BJ (cell line): Measurements from ENCODE around the gene GTF2H1. TPM values are rescaled to one million over a fixed set of nuclear protein-coding genes. Genes with fewer than 3 reads are reported as not detected.
"Not testable (repeated sequence)": the region's sequence is repeated elsewhere in the genome, so short reads cannot be mapped to it uniquely, and the experiment has no call there.

ENCODE experiments used
- CTCF ChIA-PET: fragments of 350-600 bp; formaldehyde crosslinking; extraction: SDS; loops from one replicate; lab custom pipeline; 2021; ENCODE audit warnings: antibody characterized with exemption, inconsistent platforms; lab: Yijun Ruan, JAX
- POLR2A ChIA-PET: fragments of 300-600 bp; sonication (Branson Sonifier 250); formaldehyde crosslinking; extraction: SDS; loops from one replicate; lab custom pipeline; 2021; ENCODE audit warnings: antibody characterized with exemption; lab: Charles Lee
- DNase-seq: peaks from one replicate; pipeline ENCODE4 v3.0.0-alpha.2; 2011; ENCODE audit warnings: low read depth
- H3K27me3 ChIP-seq: 2 replicates; pipeline ENCODE4 v1.6.0; 2011; ENCODE audit warnings: low read length; ENCODE audit not compliant: control insufficient read depth, insufficient read depth
- H3K36me3 ChIP-seq: 2 replicates; pipeline ENCODE4 v1.5.1; 2011; ENCODE audit warnings: low read length; ENCODE audit not compliant: control insufficient read depth, insufficient read depth
- H3K4me3 ChIP-seq: 2 replicates; pipeline ENCODE4 v1.5.1; 2011; ENCODE audit warnings: low read depth, mild to moderate bottlenecking, control low read depth, low read length
- polyA plus RNA-seq: library from polyadenylated mRNA; depleted of rRNA; stranded (reverse); fragments of >200 nt; gene quantifications from 2 replicates; pipeline ENCODE4 v1.2.3, GENCODE V29; 2011
- TF ChIP-seq, protein P1 (sequence below): IDR thresholded peaks from 2 replicates; pipeline ENCODE4 v1.5.1; 2011; ENCODE audit warnings: low read depth, mild to moderate bottlenecking, control low read depth, inconsistent platforms, low read length, moderate library complexity; ENCODE audit not compliant: insufficient read depth

The GTF2H1 gene
- polyA plus RNA-seq, 1 experiment = 24.9 TPM

DNA sequence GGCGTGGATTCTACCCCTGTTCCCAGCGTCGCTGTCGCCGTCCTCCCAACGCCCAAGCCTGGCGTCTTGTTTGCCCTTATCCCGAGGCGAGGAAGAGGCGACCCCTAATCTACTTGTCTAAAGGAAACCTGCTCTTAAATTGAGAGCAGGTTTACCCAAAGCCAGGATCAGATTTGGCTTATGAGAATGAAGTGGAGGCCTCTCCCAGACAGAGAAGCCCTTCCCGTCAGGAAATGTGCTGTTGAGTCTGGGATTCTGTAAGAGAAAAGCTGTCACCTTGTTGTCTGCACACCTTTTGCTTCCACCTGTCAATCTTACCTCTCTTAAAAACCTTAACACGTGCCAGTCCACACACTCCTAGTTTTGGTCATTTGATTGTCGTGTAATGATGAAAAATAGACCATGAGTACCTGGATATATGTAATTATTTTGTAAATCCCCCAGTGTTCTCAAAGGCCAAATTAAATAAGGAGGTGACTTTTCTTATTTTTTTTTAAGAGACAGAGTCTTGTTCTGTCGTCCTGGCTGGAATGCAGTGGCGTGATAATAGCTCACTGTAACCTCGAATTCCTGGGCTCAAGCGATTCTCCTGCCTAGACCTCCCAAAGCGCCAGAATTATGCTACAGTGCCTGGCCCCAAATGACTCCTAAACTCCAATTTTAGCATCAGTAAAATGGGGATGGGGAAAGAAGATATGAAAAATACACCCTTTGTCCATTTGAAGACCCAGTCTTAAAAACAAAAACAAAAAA lies 627 bp downstream of the GTF2H1 start:
- TF ChIP-seq, protein P1, sequence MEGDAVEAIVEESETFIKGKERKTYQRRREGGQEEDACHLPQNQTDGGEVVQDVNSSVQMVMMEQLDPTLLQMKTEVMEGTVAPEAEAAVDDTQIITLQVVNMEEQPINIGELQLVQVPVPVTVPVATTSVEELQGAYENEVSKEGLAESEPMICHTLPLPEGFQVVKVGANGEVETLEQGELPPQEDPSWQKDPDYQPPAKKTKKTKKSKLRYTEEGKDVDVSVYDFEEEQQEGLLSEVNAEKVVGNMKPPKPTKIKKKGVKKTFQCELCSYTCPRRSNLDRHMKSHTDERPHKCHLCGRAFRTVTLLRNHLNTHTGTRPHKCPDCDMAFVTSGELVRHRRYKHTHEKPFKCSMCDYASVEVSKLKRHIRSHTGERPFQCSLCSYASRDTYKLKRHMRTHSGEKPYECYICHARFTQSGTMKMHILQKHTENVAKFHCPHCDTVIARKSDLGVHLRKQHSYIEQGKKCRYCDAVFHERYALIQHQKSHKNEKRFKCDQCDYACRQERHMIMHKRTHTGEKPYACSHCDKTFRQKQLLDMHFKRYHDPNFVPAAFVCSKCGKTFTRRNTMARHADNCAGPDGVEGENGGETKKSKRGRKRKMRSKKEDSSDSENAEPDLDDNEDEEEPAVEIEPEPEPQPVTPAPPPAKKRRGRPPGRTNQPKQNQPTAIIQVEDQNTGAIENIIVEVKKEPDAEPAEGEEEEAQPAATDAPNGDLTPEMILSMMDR = no peak
- POLR2A ChIA-PET = interaction anchor here (0.8 to 1.1 kb wide), 2 partner anchors 61 to 71 kb away, joined by 4 to 5 read pairs; partner anchors contain the start of gene LDHA
- CTCF ChIA-PET = no interaction called here
- Histone ChIP-seq H3K36me3 (peaks cover 4% of the 10 kb centered on the region), H3K27me3 (no peaks in the 10 kb centered on the region), H3K4me3 (peak overlapping the region; percentile 65)
- DNase-seq = no peak

DNA sequence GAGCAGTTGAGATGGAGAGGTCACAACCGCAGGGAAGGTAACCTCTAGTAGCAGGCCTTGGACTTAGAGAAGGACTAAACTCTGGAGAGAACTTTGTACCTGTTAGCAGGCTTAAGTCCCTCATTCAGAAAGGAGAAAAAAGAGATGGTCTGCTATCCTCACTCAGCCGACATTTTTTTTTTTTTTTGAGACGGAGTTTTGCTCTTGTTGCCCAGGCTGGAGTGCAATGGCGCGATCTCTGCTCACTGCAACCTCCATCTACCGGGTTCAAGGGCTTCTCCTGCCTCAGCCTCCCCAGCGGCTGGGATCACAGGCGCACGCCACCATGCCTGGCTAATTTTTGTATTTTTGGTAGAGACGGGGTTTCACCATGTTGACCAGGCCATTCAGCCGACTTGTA lies 1.5 kb downstream of the GTF2H1 start:
- CTCF ChIA-PET, POLR2A ChIA-PET, H3K36me3 ChIP-seq, DNase-seq, H3K4me3 ChIP-seq, H3K27me3 ChIP-seq: not testable (repeated sequence)

DNA sequence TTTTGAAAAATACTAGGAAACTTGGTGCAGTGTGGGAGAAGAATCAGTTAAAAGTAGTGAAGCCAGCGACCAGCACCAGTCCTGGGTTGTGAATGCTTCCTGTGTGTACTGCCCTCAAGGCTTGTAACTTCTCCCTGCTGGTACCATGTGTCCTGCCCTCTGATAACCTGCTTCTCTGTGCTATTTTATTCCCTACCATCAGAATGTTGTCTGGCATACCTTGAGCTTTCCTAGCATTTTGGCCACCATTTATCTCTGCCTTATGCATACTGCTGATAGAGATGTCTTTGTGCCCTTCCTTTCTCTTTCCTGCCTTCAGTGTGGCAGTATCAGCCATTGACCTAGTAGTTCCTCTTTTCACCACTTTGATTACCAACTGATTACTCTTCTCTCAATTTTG lies 2.0 kb downstream of the GTF2H1 start:
- TF ChIP-seq, protein P1 = no peak
- ChIA-PET POLR2A (no interaction called here), CTCF (no interaction called here)
- no peak overlapping the region for H3K4me3 ChIP-seq
- H3K36me3 ChIP-seq = peaks cover 4% of the 10 kb centered on the region
- no peak for DNase-seq
- H3K27me3 ChIP-seq = no peaks in the 10 kb centered on the region

DNA sequence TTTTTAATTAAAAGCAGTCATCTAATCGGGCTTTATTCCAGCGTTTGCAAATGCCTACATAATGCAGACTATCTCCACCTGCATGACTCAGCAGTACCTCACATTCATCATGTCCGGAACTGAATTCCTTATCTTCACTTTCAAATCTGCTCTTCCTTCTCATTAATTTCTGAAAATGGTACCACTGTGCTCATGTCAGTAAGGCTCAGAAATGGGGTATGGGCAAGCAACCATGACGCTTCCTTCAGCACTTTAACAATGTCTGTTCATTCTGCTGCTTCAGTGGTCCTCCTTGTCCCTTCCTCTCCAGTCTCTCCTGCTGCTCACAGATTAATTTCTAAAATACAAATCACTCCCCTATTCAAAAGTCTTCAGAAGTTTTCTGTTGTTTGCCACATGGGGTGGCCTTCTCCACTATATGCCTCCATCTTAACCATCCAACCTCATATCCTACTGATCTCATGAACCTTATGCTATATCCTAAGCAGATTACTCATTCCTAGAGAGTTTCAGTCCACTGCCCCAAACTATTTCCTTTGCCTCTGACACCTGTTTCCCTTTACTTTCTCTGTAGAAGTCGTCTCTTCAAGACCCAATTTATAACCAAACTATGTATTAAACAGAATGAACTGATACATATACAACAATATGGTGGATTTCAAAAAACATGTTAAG lies 7.0 kb downstream of the GTF2H1 start:
- Histone ChIP-seq H3K27me3 (no peaks in the 10 kb centered on the region), H3K4me3 (no peak overlapping the region), H3K36me3 (peaks cover 13% of the 10 kb centered on the region)
- ChIA-PET CTCF (no interaction called here), POLR2A (no interaction called here)
- no peak for DNase-seq
- TF ChIP-seq, protein P1 = no peak

DNA sequence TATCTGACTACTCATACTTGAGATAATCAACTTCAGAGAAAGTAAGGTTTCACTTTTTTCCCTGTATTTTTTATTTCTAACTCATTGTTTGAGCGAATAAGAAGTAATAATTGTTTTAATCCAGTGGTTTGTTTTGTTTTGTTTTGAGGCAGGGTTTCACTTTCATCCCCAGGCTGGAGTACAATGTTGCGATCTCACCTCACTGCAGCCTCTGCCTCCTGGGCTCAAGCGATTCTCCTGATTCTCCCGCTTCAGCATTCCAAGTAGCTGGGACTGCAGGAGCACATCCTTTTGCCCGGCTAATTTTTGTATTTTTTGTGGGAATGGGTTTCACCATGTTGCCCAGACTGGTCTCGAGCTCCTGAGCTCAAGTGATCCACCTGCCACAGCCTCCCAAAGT lies 8.6 kb downstream of the GTF2H1 start:
- POLR2A ChIA-PET = interaction anchor here (0.6 kb wide), 1 partner anchor 14 kb away, joined by 6 read pairs; no protein-coding TSS in a partner anchor
- CTCF ChIA-PET = interaction anchor here (0.6 kb wide), 1 partner anchor 18 kb away, joined by 3 read pairs; no protein-coding TSS in a partner anchor

More for the DNA sequence above, 8.6 kb downstream of the GTF2H1 start:
- DNase-seq = no peak
- no peak overlapping the region for H3K4me3 ChIP-seq
- H3K36me3 ChIP-seq = peaks cover 19% of the 10 kb centered on the region
- H3K27me3 ChIP-seq = no peaks in the 10 kb centered on the region
- TF ChIP-seq, protein P1 = no peak
